ENCODE measurements around the gene PRX.

The PRX gene

DNA sequence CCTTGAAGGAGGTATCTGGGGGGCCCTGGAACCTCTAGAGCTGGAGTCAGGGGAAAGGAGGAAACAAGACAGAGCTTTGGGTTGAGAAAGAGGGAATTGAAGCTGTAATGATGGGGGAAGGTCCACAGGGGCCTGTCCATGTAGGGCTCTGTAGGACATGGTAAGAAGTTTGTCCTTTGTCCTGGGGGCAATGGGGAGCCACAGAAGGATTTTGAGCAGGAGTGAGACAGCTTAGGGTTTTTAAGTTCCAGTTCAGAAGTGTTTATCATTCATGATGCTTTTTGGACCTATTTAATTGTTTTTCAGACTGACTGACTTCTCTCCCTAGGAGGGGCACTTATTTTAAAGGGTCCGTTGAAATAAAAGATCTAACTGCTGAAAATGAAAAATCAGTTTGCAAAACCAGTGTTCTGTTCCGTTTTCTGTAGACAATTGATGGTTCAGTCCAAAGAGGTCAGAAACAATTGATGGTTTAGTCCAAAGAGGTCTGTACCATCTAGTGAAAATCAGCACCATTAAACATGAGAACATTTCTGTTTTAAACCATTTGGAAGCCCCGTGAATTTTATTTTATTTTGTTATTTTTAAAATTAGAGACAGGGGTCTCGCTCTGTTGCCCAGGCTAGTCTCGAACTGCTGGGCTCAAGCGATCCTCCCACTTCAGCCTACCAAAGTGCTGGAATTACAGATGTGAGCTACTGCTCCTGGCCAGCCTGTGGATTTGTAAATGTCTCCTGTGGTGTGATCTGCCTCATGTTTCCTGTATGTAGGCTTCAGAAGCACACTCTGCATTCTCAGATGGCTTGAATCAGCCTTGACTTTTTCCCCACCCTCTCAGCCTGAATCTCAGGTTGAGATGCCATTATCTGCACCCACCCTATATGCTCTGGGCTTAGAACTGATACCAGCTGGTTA is 56.2 kb downstream of the PRX start:
- DNase-seq (ENCODE audit: low spot score), result no peak
- TF ChIP-seq, protein P1, sequence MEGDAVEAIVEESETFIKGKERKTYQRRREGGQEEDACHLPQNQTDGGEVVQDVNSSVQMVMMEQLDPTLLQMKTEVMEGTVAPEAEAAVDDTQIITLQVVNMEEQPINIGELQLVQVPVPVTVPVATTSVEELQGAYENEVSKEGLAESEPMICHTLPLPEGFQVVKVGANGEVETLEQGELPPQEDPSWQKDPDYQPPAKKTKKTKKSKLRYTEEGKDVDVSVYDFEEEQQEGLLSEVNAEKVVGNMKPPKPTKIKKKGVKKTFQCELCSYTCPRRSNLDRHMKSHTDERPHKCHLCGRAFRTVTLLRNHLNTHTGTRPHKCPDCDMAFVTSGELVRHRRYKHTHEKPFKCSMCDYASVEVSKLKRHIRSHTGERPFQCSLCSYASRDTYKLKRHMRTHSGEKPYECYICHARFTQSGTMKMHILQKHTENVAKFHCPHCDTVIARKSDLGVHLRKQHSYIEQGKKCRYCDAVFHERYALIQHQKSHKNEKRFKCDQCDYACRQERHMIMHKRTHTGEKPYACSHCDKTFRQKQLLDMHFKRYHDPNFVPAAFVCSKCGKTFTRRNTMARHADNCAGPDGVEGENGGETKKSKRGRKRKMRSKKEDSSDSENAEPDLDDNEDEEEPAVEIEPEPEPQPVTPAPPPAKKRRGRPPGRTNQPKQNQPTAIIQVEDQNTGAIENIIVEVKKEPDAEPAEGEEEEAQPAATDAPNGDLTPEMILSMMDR (IDR thresholded peaks at IDR 0.05; ENCODE audit: extremely low read depth, missing control alignments), result no peak

DNA sequence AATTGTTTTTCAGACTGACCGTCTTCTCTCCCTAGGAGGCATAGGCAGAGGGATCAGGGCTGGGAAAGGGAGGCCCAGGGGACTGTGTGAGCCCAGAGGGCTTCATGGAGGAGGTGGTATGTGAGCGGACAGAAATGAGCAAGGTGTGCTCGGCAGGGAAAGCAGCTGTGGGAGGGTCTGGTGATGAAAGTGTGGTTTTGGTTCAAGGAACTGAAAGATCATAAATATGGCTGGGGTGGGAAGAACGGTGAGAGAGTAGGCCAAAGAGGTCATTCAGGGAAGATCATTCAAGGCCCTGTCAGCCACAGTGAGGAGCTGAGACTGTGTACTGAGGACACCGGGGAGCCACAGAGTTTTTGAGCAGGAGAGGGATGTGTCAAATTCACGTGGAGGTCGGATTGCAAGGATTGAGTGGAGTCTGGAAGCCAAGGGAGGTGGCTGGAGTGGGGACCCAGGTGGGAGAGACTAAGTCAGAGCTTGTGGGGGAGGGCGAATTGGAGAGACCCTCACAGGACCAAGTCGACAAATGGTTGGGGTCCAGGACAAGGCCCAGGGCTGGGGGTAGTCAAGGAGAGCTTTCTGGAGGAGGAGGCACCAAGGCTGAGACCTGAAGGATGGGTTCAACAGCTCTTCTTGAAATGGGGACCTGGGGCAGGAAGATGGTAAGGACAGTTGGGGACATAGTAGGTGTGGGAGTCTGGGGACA is 57.0 kb downstream of the PRX start:
- no peak for DNase-seq (ENCODE audit: low spot score)
- TF ChIP-seq, protein P1 (IDR thresholded peaks at IDR 0.05; ENCODE audit: extremely low read depth, missing control alignments), result no peak

DNA sequence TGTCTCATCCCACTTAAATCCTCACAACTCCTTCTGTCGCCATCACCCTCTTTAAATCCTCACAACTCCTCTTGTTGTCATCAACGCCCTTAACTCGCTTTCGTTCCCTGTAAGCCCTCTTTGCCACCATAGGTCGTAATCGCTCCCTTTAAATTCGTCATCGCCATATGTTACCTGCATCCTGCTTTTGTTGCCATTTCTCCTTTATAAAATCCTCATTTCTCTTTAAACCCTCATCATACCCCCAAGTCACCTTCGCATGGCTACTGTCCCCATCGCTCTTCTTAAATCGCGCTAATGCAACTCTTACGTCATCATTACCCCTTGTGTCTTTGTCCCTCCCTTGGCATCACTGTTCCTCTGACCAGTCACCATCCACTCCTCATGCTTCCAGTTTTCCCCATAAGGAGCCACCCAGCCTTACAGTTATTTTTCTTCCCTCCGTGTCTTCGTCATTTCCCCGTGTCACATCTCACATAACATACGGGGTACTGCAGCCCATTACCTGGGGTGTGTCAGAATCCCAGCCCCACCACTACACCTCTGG is 64.1 kb downstream of the PRX start:
- TF ChIP-seq, protein P1 (IDR thresholded peaks at IDR 0.05; ENCODE audit: extremely low read depth, missing control alignments), result no peak
- no peak for DNase-seq (ENCODE audit: low spot score)

DNA sequence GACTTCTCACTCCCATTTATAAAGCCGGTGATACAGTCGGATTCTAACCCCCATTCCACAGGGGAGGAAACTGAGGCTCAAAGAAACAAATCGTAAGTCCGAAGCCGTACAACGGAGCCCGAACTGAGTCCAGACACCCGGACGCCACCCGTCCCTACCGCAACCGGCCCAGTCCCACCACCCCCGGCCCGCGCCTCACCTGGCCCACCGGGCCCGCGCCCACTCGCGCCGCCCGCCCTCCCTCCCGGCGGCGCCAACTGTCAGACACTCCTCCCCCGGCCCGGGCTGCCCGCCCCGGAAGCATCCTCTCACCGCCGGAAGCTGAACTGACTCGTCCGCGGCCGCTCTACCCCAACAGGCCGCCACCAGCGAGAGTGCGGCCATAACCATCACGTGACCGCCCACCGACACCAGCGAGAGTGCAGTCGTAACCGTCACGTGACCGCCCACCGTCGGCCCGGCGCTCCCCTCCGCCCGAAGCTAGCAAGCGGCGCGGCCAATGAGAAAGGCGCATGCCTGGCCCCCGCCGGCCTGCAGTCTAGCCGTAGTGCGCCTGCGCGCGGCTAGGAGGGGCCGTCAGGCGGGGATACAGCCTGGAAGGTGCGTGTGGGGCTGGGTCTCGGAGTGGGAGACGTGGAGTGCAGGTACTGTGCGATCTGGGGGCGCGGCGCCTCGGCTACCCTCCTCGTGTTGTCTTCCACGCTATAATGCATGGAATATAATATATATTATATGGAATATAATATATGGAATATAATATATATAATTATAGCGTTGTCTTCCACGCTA is 64.9 kb downstream of the PRX start, which contains the start of the genes C19orf47 and PLD3:
C19orf47 (minus strand) TSS at position 273 of the 789 bp plus-strand sequence. CDS start 6,540 bp downstream, outside the sequence.
PLD3 (plus strand) TSS at position 571 of the 789 bp plus-strand sequence. CDS start 17,789 bp downstream, outside the sequence.
- TF ChIP-seq, protein P1 (IDR thresholded peaks at IDR 0.05; ENCODE audit: extremely low read depth, missing control alignments), result no peak
- DNase-seq (ENCODE audit: low spot score), result peak; percentile 100

DNA sequence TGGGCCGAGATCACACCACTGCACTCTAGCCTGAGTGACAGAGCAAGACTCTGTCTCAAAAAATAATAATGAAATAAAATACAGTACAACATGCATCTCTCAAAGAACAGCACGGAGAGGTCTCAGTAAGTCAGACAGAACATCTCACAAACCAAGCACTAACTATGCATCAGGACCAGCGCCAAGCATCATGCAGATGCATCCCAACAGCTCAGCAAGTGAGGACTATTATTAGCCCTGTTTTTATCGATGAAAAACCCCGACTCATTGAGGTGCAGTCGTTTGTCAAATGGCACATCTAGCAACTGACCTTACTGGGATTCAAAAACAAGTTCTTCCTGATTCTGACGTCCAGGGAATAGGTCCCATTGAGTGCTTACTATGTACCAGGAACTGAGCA is 68.8 kb downstream of the PRX start:
- no peak for DNase-seq (ENCODE audit: low spot score)
- TF ChIP-seq, protein P1 (IDR thresholded peaks at IDR 0.05; ENCODE audit: extremely low read depth, missing control alignments), result no peak
